Brain microvascular endothelial cell (primary cell): ENCODE results near the gene MARCHF4.

Experiments
- DNase-seq: peaks from one replicate; pipeline ENCODE4 v3.0.0-alpha.2; 2020
- H3K27ac ChIP-seq: fragments of 250-450 bp; sonication (Bioruptor Pico); 2 replicates; pipeline ENCODE4 v1.5.1; 2020; ENCODE audit warnings: mild to moderate bottlenecking, moderate library complexity
- H3K27me3 ChIP-seq: fragments of 250-450 bp; sonication (Bioruptor Pico); replicated peaks from 2 replicates; pipeline ENCODE4 v1.5.1; 2020; ENCODE audit warnings: mild to moderate bottlenecking
- H3K36me3 ChIP-seq: fragments of 250-450 bp; sonication (Bioruptor Pico); replicated peaks from 2 replicates; pipeline ENCODE4 v1.5.1; 2020; ENCODE audit warnings: mild to moderate bottlenecking
- H3K4me3 ChIP-seq: 2 replicates; pipeline ENCODE4 v1.5.1; 2011; ENCODE audit warnings: low read depth, mild to moderate bottlenecking, control low read depth, low read length, moderate library complexity
- in situ Hi-C: cut with HindIII; loops from 2 replicates; pipeline ENCODE4 v1.10.0; 2017; ENCODE audit warnings: low sequenced_read_pairs, low pct_ligation_motif_present
- TF ChIP-seq, protein P1 (sequence below): IDR thresholded peaks from 2 replicates; pipeline ENCODE4 v1.5.1; 2011; ENCODE audit warnings: low read depth, mild to moderate bottlenecking, moderate library complexity, low read length, control low read depth, inconsistent platforms; ENCODE audit errors: missing control alignments

The MARCHF4 gene

GRCh38 chr2:216363221-216363620, 9.1 kb downstream of the MARCHF4 start:
- TF ChIP-seq, protein P1, sequence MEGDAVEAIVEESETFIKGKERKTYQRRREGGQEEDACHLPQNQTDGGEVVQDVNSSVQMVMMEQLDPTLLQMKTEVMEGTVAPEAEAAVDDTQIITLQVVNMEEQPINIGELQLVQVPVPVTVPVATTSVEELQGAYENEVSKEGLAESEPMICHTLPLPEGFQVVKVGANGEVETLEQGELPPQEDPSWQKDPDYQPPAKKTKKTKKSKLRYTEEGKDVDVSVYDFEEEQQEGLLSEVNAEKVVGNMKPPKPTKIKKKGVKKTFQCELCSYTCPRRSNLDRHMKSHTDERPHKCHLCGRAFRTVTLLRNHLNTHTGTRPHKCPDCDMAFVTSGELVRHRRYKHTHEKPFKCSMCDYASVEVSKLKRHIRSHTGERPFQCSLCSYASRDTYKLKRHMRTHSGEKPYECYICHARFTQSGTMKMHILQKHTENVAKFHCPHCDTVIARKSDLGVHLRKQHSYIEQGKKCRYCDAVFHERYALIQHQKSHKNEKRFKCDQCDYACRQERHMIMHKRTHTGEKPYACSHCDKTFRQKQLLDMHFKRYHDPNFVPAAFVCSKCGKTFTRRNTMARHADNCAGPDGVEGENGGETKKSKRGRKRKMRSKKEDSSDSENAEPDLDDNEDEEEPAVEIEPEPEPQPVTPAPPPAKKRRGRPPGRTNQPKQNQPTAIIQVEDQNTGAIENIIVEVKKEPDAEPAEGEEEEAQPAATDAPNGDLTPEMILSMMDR: no peak
- no peaks in the 10 kb centered on the region for H3K36me3 ChIP-seq
- DNase-seq: no peak
- in situ Hi-C loops: no loop called here
- H3K27me3 ChIP-seq: no peaks in the 10 kb centered on the region
- no peak overlapping the region for H3K4me3 ChIP-seq
- H3K27ac ChIP-seq: no peak overlapping the region

GRCh38 chr2:216362730-216363129, 9.6 kb downstream of the MARCHF4 start:
- TF ChIP-seq, protein P1: no peak
- in situ Hi-C loops: no loop called here
- no peak overlapping the region for H3K4me3 ChIP-seq
- H3K36me3 ChIP-seq: no peaks in the 10 kb centered on the region
- H3K27ac ChIP-seq: no peak overlapping the region
- DNase-seq: peak; percentile 65
- no peaks in the 10 kb centered on the region for H3K27me3 ChIP-seq

GRCh38 chr2:216355711-216356110, 16.6 kb downstream of the MARCHF4 start:
- TF ChIP-seq, protein P1: no peak
- no peak overlapping the region for H3K27ac ChIP-seq
- H3K27me3 ChIP-seq: no peaks in the 10 kb centered on the region
- H3K4me3 ChIP-seq: no peak overlapping the region
- H3K36me3 ChIP-seq: no peaks in the 10 kb centered on the region
- in situ Hi-C loops: no loop called here
- DNase-seq: no peak

DNA sequence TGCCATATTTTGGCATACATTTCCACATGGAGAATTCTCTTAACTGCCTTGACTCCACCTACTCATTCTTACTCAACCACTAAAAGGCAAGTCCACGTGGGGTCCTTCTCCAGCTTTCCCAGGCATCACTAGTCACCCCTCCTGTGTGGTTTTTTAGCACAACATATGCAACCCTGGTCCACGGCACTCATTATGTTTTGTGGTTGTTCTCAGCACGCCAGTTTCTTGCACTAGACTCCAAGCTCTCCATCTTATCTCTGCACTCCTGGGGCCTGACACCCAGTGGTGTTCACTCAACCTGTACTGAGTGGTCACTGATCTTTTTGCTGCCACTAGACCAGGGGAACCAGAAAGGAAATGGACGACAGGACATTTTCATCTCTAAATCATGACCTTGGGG, 18.0 kb downstream of the MARCHF4 start:
- H3K27me3 ChIP-seq: no peaks in the 10 kb centered on the region
- in situ Hi-C loops: no loop called here
- H3K4me3 ChIP-seq: no peak overlapping the region
- H3K27ac ChIP-seq: no peak overlapping the region
- DNase-seq: peak; percentile 47
- TF ChIP-seq, protein P1: no peak
- H3K36me3 ChIP-seq: no peaks in the 10 kb centered on the region

DNA sequence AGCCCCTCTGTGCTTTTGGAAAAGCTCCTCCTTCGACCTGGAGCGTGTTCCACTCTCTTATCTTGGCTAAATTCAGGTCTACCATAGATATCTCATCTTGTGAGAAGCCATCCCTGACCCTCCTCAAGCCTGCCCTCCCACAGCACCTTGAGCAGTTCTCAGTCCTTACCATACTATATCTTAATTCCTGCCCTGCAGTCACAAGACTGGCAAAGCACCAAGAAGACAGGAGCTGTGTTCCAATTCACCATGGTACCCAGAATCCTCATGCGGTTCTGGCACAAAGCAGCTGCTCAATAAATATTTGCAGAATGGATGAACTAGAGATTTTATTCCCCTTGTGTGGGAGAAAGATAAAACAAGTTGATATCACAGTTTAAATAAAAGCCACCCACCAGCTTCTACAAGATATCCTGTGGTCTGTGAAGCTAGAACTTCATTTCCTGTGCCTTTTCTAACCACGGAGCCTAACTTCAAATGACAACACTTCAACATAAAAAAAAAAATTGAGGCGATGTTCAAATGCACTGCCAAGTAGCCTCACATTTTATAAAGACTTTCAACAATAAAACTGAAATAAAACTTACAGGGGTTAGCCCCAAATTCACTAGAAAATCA, 19.5 kb downstream of the MARCHF4 start:
- Histone ChIP-seq H3K27me3 (no peaks in the 10 kb centered on the region), H3K27ac (no peak overlapping the region), H3K4me3 (no peak overlapping the region), H3K36me3 (no peaks in the 10 kb centered on the region)
- in situ Hi-C loops: no loop called here
- TF ChIP-seq, protein P1: no peak
- no peak for DNase-seq

DNA sequence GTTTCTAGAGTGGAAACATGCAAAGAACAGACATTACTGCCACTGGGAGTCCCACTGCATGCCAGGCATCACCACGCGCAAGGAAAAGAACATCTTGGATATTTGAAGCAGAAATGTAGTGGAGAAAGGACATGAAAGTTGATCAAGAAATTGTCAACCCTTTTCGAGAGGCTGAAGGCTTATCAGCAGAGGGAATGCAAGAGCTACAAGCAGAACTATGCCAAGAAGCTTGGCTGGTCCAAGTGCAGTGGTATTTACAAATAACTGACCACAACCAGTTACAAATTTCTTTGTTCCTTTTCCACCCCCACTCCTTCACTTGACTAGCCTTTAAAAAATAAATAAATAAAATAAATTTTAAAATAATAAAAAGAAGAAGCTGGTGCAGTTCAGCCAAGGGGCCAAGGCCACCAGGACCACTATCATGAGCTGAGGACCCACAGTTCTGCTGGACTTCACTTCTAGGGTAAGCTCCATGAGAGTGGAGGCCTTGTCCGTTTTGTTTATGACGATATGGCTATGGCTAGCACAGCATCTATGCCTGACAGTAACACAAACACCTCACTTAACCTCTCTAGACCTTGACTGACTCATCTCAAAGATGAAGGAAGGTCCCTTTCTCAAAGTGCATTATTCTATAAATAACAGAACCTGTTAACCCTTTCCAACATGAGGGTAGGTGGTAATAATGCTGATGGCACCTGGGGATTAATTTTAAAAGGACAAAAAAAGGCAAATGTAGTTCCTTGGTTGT, 20.9 kb downstream of the MARCHF4 start:
- H3K27ac ChIP-seq: peak overlapping the region; percentile 37
- TF ChIP-seq, protein P1: no peak
- H3K4me3 ChIP-seq: no peak overlapping the region
- no peak for DNase-seq
- H3K36me3 ChIP-seq: no peaks in the 10 kb centered on the region
- in situ Hi-C loops: no loop called here
- no peaks in the 10 kb centered on the region for H3K27me3 ChIP-seq
